Uterus (tissue), 4 donors: Measurements from ENCODE around the gene EML6. TPM values are rescaled to one million over a fixed set of nuclear protein-coding genes. Genes with fewer than 3 reads are reported as not detected.

Source experiments
- DNase-seq, 2 donors: peaks; one replicate each; pipeline ENCODE4 v3.0.0-alpha.2; 2019 to 2020
- H3K27ac ChIP-seq, 2 donors: fragments of 200-600 bp; sonication (generic); 1 replicate in 1 of 2; 2 replicates in 1 of 2; pipeline ENCODE4 v1.5.1; 2016 to 2018
- H3K27me3 ChIP-seq, 2 donors: fragments of 200-600 bp; sonication (generic); one replicate each; pipeline ENCODE4 v1.5.1; 2018 to 2019; ENCODE audit warnings: control low read depth in 1 of 2
- H3K36me3 ChIP-seq, 2 donors: fragments of 200-600 bp; sonication (generic); one replicate each; pipeline ENCODE4 v1.5.1; 2019; ENCODE audit warnings: control low read depth in 1 of 2
- H3K4me1 ChIP-seq, 2 donors: fragments of 200-600 bp; sonication (generic); one replicate each; pipeline ENCODE4 v1.5.1; 2018 to 2019; ENCODE audit warnings: control low read depth in 1 of 2
- H3K4me3 ChIP-seq, 2 donors: fragments of 200-600 bp; sonication (generic); 1 replicate in 1 of 2; 2 replicates in 1 of 2; pipeline ENCODE4 v1.5.1; 2018 to 2019; ENCODE audit warnings: mild to moderate bottlenecking in 1 of 2
- H3K9me3 ChIP-seq, 2 donors: fragments of 200-600 bp; sonication (generic); one replicate each; pipeline ENCODE4 v1.5.1; 2019; ENCODE audit warnings: control low read depth in 1 of 2
- CTCF ChIP-seq, 4 experiments: fragments of 200-600 bp in 2 of 4; fragments of 450-650 bp in 2 of 4; sonication (generic) in 2 of 4; IDR thresholded peaks; one replicate each; pipeline ENCODE4 v1.5.1; 2016 to 2019; ENCODE audit warnings: antibody characterized with exemption in 4 of 4, mild to moderate bottlenecking in 2 of 4, moderate library complexity in 1 of 4
- POLR2A ChIP-seq, 2 donors: fragments of 450-650 bp; IDR thresholded peaks; one replicate each; pipeline ENCODE4 v1.6.1; 2016; ENCODE audit warnings: antibody characterized with exemption in 2 of 2, mild to moderate bottlenecking in 1 of 2, moderate library complexity in 1 of 2
- intact Hi-C: fragments of 100-400 bp; cut with DNase I; formaldehyde crosslinking; loops from one replicate; pipeline ENCODE4 v1.15.1; 2023; ENCODE audit warnings: low total_unique reads
- total RNA-seq, 4 donors: library from RNA; depleted of rRNA in 3 of 4; stranded (reverse); fragments of >200 nt in 3 of 4; gene quantifications; one replicate each; pipeline versions ENCODE4 v1.1.0 to v1.2.4, GENCODE V29; 2014 to 2023
- donor health status: DM: yes; HTN: yes; CAD: no.

EML6 gene
- total RNA-seq, 4 donors from 2014 or later: 0.26 to 2.4 (median 1.5) TPM

DNA sequence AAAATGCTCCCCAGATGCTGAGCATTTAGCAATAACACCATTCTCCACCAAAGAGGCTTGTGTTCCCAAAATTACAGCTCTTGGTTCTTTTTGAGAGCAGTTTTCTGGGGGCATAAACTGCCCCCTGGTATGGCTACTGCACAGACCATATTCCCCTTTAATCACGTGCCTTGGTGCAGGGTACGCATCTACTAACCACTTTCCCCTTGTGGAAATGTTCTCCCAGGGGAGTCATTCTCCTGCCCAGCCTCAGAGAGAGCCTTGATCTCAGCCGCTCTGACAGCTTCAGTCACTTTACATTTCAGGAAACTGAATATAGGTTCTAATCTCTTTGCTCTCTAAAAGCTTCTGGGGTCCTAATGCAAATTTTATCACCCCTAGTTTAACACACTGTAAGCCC lies 44.7 kb upstream of the EML6 start:
- no peaks in the 10 kb centered on the region for H3K9me3 ChIP-seq
- H3K27ac ChIP-seq: no peak overlapping the region
- no peaks in the 10 kb centered on the region for H3K4me1 ChIP-seq
- intact Hi-C loops: no loop called here
- no peaks in the 10 kb centered on the region for H3K36me3 ChIP-seq
- H3K4me3 ChIP-seq: no peak overlapping the region
- no peak for TF ChIP-seq POLR2A (IDR thresholded peaks at IDR 0.05)
- no peak for TF ChIP-seq CTCF (IDR thresholded peaks at IDR 0.05)
- no peak for DNase-seq
- H3K27me3 ChIP-seq: no peaks in the 10 kb centered on the region

GRCh38 chr2:54680397-54681041 lies 42.9 kb upstream of the EML6 start:
- Histone ChIP-seq H3K27me3 (no peaks in the 10 kb centered on the region), H3K36me3 (no peaks in the 10 kb centered on the region), H3K27ac (no peak overlapping the region), H3K9me3 (no peaks in the 10 kb centered on the region), H3K4me1 (no peaks in the 10 kb centered on the region), H3K4me3 (no peak overlapping the region)
- TF ChIP-seq CTCF (IDR thresholded peaks at IDR 0.05) (no peak), POLR2A (IDR thresholded peaks at IDR 0.05) (no peak)
- DNase-seq: no peak
- intact Hi-C loops: no loop called here

DNA sequence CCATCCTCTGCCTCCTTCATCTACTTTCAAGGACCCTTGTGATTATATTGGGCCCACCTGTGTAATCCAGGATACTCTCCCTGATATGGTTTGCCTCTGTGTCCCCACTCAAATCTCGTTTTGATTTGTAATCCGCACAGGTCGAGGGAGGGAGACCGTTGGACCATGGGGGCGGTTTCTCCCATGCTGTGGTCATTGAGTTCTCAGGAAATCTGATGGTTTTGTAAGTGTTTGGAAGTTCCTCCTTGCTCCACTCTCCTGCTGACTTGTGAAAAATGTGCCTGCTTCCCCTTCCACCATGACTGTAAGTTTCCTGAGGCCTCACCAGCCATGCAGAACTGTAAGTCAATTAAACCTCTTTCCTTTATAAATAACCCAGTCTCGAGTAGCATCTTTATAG lies 42.0 kb upstream of the EML6 start:
- Histone ChIP-seq H3K4me1 (no peaks in the 10 kb centered on the region), H3K36me3 (no peaks in the 10 kb centered on the region), H3K9me3 (no peaks in the 10 kb centered on the region), H3K27ac (no peak overlapping the region), H3K27me3 (no peaks in the 10 kb centered on the region), H3K4me3 (no peak overlapping the region)
- no peak for DNase-seq
- TF ChIP-seq POLR2A (IDR thresholded peaks at IDR 0.05): no peak
- TF ChIP-seq CTCF (IDR thresholded peaks at IDR 0.05): no peak
- intact Hi-C loops: no loop called here

DNA sequence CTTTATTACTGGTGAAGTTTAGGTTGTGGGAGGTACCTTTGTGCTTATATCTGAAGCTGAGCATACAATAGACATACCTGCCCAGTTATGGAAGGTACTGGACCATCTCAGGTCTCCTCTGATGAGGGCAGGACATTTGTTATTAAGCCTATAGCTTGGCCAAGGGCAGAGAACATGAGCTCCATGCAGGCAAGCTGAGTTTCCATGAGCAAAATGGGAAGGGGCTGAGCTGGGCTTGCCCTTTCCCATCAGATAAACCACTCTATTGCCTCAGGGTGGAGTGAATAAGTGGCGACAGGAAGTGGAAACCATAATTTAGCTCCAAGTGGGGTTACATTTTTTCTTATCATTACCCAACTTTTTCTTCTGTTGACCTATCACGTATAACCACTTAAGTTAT lies 39.9 kb upstream of the EML6 start:
- TF ChIP-seq POLR2A (IDR thresholded peaks at IDR 0.05) (no peak), CTCF (IDR thresholded peaks at IDR 0.05) (no peak)
- no peaks in the 10 kb centered on the region for H3K9me3 ChIP-seq

GRCh38 chr2:54685263-54685775 lies 38.1 kb upstream of the EML6 start:
- TF ChIP-seq CTCF (IDR thresholded peaks at IDR 0.05) (no peak), POLR2A (IDR thresholded peaks at IDR 0.05) (no peak)
- no peak for DNase-seq
- Histone ChIP-seq H3K4me1 (no peaks in the 10 kb centered on the region), H3K36me3 (no peaks in the 10 kb centered on the region), H3K9me3 (no peaks in the 10 kb centered on the region), H3K4me3 (no peak overlapping the region), H3K27me3 (no peaks in the 10 kb centered on the region), H3K27ac (no peak overlapping the region)
- intact Hi-C loops: no loop called here

More for the DNA sequence above, 39.9 kb upstream of the EML6 start:
- H3K36me3 ChIP-seq: no peaks in the 10 kb centered on the region
- no peak overlapping the region for H3K27ac ChIP-seq
- H3K4me1 ChIP-seq: no peaks in the 10 kb centered on the region
- H3K4me3 ChIP-seq: no peak overlapping the region
- DNase-seq: no peak
- intact Hi-C loops: no loop called here
- no peaks in the 10 kb centered on the region for H3K27me3 ChIP-seq
